SH-SY5Y (cell line): Measurements from ENCODE around the gene TYK2.

ENCODE experiments used
- GATA2 ChIP-seq: IDR thresholded peaks from 2 replicates; pipeline ENCODE4 v1.6.1; 2011; ENCODE audit warnings: mild to moderate bottlenecking, low read depth, low read length
- GATA3 ChIP-seq: IDR thresholded peaks from 2 replicates; pipeline ENCODE4 v1.6.1; 2011; ENCODE audit warnings: low read depth, mild to moderate bottlenecking, low read length, moderate library complexity

DNA sequence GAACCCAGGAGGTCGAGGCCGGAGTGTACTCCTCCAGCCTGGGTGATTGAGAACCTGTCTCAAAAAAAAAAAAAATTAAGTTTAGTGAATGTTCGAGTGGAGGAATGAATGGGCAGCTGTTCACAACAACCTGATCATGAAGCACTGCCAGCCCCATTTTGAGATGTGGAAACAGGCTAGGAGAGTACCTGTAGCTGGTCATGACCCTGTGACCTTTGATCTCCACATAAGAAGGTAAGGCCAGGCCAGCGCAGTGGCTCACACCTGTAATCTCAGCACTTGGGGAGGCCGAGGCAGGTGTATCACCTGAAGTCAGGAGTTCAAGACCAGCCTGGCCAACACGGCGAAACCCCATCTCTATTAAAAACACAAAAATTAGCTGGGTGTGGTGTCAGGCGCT is 54.6 kb downstream of the TYK2 start:
- TF ChIP-seq GATA2: no peak
- TF ChIP-seq GATA3: no peak
